Thyroid gland (tissue), 4 donors: ENCODE results near the gene CBLIF.

Source experiments
- CTCF ChIP-seq, 6 experiments: fragments of 200-600 bp in 3 of 6; fragments of 450-650 bp in 3 of 6; sonication (generic) in 3 of 6; IDR thresholded peaks; one replicate each; pipeline ENCODE4 v1.5.1; 2016 to 2019; ENCODE audit warnings: antibody characterized with exemption in 6 of 6, mild to moderate bottlenecking in 2 of 6, inconsistent platforms in 1 of 6, moderate library complexity in 1 of 6
- POLR2A ChIP-seq, 2 donors: fragments of 450-650 bp; IDR thresholded peaks; one replicate each; pipeline ENCODE4 v1.6.1; 2017; ENCODE audit warnings: antibody characterized with exemption in 2 of 2, mild to moderate bottlenecking in 2 of 2, moderate library complexity in 1 of 2

- TF ChIP-seq CTCF (IDR thresholded peaks at IDR 0.05) (no peak), POLR2A (IDR thresholded peaks at IDR 0.05) (no peak)
Observed at GRCh38 chr11:59810911-59811259, 34.4 kb downstream of the CBLIF start.
